MM.1S (cell line): Measurements from ENCODE around the gene TMEM272.

Experiments used
- EZH2 ChIP-seq: fragments of 300-600 bp; sonication (generic); optimal IDR thresholded peaks from 2 replicates; pipeline ENCODE3; 2017; ENCODE audit warnings: low read depth, mild to moderate bottlenecking, antibody characterized with exemption, low read length, mixed read lengths
- TF ChIP-seq, protein P1 (sequence below): fragments of 300-600 bp; sonication (generic); IDR thresholded peaks from 2 replicates; pipeline ENCODE4 v1.5.1; 2016; ENCODE audit warnings: antibody characterized with exemption, low read length, mixed read lengths

DNA sequence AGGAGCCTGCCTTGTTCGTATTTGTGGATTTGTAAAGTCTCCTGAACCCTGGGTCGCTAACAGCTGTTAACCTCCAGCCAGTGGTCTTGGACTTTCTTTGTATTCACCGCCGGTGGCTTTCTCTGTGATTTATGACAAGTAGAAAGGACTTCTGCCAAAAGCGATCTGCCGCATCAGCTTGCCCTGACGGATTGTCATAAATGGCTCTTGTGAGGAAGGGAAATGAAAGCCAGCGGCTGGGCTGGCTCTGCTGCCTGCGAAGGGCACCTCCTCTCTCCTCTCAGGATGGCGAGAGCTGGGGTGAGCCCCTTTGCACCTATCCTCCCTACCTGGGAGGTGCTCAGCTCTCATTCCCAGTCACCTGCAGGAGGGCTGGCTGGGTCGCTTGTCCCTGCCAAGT is 66.6 kb downstream of the TMEM272 start:
- TF ChIP-seq, protein P1, sequence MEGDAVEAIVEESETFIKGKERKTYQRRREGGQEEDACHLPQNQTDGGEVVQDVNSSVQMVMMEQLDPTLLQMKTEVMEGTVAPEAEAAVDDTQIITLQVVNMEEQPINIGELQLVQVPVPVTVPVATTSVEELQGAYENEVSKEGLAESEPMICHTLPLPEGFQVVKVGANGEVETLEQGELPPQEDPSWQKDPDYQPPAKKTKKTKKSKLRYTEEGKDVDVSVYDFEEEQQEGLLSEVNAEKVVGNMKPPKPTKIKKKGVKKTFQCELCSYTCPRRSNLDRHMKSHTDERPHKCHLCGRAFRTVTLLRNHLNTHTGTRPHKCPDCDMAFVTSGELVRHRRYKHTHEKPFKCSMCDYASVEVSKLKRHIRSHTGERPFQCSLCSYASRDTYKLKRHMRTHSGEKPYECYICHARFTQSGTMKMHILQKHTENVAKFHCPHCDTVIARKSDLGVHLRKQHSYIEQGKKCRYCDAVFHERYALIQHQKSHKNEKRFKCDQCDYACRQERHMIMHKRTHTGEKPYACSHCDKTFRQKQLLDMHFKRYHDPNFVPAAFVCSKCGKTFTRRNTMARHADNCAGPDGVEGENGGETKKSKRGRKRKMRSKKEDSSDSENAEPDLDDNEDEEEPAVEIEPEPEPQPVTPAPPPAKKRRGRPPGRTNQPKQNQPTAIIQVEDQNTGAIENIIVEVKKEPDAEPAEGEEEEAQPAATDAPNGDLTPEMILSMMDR, result no peak
- TF ChIP-seq EZH2, result no peak
